ENCODE measurements around the gene GRHPR.
A peak's percentile ranks its signal among the peaks of the same experiment; 100 is the strongest.
"Not testable (repeated sequence)": the region's sequence is repeated elsewhere in the genome, so short reads cannot be mapped to it uniquely, and the experiment has no call there.

GRHPR gene

DNA sequence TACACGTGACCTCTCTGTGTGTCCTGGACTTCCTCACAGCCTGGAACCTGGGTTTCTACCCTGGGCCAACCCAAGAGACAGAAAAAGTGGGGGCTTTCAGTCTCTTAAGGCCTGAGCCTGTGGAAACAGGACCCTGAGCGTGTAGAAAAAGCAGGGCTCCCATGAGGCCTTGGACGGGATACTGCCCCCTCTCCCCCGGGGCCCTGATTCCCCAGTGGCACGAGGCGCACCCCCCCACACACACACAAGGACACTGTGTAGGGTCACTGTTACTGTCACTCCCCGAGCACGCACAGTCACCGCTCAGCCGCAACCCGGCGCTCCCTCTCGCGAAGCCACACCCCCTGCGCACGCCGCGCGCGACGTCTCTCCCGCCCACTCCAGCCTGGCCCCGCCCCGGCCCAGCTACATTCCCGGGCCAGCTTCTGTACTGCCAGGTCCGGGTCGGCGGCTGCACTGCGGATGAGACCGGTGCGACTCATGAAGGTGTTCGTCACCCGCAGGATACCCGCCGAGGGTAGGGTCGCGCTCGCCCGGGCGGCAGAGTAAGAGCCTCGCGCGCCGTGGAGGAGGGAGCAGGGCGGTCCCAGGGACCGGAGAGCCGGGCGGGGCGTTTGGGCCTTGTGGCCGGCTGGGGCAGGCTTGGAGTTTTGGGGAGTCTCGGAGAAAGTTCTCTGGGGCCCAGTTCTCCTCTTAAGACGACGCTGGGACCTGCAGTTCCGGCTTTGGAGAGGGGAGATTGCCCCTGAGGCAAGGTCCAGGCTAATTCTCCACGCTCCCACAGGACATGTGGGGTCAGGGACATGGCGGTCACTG is at the start of gene GRHPR:
TSS of gene GRHPR (plus strand) at position 408 of the 816 bp plus-strand sequence. CDS start at position 463, 55 bp downstream.
- DNase-seq = peak; percentile 84

DNA sequence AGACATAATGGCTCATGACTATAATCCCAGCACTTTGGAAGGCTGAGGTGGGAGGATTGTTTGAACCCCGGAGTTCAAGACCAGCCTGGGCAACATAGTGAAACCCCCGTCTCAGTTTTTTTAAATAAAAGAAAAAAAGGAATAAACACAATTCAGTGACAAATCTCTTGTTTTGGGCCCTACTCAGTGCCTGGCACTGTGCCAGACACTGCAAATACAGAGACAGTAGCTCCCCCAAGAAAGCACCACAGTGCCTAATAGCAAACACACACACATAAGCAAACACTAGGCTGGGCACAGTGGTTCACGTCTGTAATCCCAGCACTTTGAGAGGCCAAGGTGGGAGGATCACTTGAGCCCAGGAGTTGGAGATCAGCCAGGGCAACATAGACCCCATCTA is 49.7 kb upstream of the GRHPR start:
- no peak for DNase-seq

DNA sequence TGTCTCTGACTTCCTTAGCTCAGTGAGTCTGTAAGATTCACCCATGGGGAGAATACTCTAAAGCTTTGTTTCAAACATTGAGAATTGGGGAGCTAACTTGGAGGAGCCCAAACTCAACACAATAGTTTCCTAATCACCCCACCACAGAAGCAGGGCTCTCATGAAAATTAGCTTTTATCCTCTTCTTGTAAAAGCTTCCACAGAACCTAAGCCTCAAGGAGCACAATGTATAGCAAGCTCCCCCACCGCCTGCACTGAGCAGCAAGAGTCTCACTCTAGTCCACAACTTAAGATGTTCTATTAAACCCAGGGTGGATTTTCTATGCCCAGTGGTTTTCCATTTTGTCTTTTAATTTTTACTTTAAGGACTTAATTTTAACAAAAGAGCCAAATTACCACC is 48.9 kb upstream of the GRHPR start:
- no peak for DNase-seq

DNA sequence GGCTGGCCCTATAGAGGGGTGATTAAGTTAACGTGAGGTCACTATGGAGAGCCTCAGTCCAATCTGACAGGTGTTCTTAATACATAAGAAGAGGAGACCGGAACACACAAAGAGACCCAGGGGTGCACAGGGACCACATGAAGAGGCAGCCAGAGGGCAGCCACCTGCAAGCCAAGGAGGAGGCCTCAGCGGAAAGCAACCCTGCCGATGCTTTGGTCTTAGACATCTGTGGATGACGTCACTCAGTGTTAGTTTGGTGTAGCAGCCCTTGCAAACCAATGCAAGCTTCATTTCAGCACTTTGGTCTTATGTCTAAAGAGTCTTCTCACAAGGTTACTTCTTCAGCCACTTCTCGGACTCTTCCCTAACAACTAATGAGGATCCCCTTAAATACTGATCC is 47.6 kb upstream of the GRHPR start:
- no peak for DNase-seq

DNA sequence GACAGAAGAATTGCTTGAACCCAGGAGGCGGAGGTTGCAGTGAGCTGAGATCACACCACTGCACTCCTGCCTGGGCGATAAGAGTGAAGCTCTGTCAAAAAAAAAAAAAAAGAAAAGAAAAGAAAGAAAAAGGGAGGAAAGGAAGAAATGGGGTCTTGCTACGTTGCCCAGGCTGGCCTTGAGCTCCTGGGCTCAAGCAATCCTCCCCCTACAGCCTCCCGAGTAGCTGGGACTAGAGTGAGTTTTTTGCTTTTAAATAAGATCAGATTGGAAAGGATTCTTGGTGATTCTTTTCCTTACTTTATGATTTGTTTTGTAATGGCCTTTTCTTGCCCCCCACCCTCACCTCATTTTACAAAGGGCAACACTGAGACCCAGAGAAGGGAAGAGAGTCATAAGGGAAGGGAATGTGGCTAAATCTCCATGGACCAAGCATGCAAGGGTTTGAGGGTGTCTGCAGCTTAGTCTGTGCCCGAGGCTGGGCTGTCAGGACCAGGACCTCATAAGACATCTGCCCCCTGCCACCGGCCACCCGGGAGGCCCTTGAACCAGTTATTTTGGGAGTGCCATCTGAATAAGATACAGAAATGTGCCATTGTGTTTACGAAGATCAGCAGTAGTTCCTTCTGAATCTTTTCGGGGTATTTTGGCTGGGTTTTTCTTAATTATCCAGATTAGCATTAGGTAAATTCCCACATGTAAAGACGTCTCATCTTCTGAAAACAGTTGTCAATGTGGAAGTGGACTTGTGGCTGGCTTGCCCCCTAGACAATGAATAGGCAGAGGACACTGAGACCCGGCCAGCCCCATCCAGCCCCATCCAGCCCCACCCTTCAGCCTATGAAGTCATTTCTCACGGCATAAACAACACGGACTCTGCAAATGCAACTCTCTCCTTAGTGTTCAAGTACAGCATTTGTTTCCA is 44.5 kb upstream of the GRHPR start:
- DNase-seq = no peak

DNA sequence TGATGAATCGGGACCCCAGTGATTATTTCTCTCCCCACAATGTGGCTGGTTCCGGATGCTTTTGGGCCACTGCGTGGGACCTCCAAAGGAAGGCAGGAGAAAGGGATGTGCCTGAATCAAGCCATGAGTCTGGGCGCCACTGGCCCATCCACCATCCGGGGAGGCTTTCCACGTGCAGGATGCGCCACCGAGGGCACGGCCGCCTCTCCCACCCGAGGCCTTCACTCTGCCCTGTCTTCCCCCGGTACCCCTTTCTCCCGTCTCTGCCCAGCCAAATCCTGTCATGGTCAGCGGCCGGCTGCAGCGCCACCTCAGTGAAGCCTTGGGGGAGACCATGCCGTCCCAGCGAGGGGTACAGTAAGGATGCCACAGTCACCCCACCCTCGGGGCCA is 43.9 kb upstream of the GRHPR start:
- no peak for DNase-seq

DNA sequence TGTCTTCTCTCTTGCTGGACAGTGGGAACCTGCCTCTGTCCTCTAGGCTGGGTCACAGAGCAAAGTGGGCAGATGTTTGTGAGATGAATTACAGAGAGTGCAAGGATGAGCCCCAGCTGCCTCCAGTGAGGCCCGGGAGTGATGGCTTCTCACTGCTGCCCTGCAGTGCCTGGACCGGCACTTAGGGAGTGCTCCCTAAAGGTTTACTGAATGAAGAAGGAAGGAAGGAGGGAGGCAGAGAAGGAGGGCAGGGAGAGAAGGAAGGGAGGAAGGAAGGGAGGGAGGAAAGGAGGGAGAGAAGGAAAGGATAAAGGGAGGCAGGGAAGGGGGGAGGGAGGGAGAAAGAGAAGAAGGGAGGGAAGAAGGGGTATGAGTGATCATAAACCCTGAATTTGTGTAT is 42.7 kb upstream of the GRHPR start:
- DNase-seq = no peak

DNA sequence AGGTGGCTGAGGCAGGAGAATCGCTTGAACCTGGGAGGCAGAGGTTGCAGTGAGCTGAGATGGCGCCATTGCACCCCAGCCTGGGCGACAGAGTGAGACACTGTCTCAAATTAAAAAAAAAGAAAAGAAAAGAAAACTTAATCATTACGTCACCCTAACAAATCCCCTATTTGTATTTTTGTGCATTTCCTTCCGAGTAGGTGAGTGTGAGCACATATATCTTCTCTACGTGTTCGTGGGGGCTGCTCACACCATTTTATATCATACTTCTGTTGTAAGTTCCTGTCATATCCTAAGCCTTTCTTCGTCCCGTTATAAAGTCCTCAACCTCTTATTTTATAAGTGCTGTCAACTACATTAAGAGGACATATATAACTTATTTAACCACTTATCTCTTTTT is 41.9 kb upstream of the GRHPR start:
- no peak for DNase-seq

DNA sequence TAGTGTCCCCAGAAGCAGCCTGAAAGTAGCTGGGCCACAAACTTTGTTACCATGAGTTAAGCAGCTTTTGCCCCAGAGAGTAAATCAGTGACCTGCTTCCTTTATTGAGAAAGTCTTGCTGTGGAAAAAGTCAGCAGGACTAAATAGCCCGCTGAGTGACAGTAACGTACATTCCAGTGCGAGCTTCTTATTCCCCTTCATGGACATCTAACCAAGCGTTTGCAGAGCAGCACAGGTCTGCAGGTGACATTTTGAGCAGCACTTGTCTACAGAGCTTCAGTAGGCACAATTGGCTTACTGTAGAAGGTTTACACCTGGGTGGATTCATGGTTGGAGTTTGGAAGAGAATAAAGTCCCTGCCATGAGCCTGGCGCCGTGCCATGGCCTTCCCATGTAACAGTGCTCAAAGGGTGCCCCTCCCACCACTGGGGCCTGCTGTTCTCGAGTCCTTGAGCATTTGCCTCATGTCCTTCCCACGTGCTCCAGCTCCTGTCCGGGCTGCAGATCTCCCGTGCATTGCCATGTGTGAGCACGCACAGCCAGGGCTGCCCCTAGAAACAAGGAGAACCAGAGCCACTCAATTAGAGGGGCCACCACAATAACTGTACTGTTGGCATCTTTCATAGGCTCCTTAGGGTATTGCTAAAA is 41.3 kb upstream of the GRHPR start:
- DNase-seq = no peak

DNA sequence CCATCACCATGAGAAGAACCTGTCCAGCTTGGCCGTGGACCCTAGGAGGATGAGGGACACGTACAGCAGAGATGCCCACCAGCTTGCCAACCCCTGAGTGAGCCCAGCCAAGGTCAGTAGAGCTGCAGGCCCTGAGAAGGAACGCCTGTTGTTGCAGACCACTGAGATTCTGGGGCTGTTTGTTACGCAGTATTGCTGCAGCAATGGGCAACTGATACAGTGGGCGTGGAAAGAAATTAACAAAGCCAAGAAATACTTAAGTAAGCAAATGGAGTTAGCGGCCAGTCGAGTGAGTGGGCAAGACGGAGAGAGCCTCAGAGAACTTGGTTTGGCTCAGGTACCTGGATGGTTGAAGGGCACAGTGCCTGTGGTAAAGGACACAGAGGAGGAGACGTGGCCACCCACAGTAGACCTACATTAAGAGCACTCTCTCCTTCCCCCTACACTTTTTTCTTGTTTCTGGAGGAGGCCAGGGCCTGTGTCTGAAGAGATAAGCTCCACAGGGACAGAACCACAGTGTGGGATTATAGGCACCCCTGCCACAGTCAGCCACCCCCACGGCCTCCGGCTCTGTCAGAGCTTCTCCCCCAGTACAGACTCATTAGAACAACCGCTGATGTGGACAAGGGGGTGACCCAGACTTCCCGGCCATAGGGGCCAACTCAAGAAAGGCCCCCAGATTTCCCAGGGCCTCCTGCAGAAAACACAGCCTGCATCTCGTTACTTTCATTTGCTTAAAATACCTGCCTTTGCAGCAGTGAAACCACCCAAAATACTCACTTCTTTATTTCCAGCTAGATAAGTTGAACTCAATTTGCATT is 40.1 kb upstream of the GRHPR start:
- no peak for DNase-seq

DNA sequence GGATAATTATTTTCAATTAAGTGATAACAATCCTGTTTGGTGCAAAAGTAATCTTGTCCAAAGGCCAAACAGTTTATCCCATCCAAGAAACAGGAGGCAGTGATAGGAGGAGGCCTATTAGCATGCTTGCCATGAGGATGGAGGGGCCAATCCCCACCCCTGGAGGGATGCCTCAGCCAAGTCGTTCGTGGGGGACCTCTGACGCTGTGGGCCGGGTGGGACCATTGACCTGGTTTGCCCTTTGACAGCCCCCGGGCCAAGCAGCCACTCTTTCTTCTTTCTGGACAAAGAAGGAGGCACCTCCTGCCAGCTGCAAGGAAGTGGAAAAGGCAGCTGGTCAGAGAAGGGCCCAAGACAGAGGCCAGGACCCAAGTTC is 39.5 kb upstream of the GRHPR start:
- DNase-seq = no peak

DNA sequence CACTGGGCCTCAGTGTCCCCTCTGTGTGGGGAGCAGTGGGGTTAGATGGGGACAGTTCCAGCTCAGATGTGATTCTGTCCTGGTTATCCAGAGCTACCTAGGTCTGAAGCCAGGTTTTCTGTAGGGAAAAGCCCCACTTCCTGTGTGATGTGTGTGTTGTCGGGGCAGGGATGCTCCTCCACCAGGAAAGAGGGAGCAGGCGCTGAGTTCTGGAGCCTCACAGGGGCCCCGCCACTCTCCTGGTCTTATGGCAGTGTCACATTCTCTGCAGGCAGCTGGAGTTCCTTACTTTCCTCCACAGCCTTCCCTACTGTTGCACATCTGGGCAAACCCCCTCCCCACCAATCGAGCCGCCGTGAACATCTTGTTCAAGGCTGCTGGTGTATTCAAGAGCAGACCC is 39.1 kb upstream of the GRHPR start:
- DNase-seq = no peak

DNA sequence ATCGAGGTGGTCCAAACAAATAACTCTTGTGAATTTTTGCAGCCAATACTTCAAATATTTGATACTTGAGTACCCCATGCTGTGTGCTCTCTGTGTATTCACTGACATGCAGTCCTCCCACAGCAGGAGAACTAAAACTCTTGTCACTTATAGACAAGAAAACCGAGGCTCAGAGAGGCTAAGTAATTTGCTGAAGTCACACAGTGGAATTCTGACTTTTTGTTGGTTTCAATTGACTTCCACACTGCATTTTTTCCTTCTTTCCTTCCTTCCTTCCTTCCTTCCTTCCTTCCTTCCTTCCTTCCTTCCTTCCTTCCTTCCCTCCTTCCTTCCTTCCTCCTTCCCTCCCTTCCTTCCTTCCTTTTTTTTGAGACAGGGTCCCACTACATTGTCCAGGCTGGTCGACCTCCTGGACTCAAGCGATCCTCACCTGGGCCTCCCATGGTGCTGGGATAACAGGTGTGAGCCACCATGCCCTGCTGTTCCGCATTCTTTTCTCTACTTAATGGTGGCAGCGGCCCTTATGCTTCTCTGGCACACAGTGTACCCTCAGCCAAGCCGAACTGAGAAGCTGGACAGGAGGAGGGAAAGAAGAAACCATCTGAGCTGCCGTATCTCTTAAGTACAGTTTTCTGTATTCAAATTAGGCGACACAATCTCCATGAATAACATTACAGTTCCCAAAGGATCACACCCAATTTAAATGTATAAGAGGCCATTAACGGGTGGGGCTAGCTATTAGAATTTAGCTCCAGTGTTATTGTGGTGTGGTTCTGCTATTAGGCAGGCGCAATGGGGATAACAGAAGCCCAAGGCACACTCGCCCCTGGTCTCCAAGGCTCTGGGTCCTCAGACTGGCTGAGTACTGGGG is 38.4 kb upstream of the GRHPR start:
- DNase-seq = no peak

DNA sequence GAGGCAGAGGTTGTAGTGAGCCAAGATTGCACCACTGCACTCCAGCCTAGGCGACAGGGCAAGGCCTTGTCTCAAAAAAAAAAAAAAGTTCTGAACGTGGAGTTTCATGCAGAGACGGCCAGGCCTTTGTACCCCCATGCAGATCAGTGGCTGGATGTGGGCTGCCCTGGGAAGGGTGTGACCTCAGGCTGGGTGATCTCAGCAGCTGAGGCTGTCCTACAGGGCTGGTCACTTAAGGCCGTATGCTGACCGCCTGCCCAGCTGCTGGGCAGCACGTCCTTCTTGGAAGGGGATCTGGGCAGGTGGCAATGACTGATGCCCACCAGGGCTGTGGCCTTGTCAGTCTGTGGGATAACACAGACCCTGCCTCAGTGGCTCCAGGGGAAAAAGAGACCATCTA is 37.2 kb upstream of the GRHPR start:
- DNase-seq = no peak

DNA sequence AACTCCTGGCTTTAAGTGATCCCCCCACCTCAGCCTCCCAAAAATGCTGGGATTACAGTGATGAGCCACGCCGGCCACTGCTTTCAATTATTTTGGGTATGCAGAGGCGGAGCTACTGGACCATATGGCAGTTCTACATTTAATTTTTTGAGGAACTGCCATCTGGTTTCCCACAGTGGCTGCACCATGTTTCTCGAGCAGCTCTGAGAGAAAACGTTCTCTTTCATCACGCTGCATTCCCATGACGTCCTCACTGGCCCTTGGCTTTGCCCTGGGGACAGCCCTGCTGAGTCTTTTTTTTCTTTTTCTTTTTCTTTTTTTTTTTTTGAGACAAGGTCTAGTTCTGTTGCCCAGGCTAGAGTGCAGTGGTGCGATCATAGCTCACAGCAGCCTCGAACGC is 35.5 kb upstream of the GRHPR start:
- DNase-seq = no peak

DNA sequence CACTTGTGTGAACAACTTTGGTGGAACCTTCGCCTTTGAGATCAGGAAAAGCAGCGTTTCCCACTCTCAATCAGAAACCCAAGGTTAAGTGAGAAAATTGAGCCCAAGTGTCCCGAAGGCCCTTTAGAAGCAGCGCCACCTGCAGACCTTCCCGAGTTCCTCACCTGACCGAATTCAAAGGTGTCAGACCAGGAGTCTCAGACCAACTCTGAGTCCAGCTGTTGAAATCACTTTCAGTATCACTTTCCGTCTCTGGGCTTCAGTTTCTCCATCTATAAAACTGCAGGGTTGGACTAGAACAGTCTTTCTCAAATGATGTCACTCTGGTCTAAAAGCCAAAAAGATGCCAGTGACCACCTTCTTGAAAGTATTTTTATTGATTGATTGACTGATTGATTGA is 31.7 kb upstream of the GRHPR start:
- DNase-seq = peak; percentile 9

DNA sequence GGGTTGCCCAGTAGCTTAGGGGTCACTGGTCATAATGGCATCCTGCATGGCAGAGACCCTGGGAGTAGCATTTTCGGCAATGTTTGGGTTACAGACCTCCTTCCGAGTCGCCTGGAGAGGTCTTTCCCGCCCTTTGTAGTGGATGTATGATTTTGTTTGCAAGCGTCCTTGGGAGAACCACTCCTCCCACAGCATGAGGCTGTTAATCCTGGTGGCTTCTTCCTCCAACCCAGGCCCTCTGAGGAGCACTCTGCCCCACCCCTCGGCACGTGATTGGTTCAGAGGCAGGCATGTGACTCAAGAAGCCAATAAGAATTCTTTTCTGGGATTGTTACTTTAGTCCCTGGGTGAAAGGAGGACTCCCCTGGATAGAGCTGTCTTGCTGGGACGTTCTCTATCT is 30.2 kb upstream of the GRHPR start:
- no peak for DNase-seq

DNA sequence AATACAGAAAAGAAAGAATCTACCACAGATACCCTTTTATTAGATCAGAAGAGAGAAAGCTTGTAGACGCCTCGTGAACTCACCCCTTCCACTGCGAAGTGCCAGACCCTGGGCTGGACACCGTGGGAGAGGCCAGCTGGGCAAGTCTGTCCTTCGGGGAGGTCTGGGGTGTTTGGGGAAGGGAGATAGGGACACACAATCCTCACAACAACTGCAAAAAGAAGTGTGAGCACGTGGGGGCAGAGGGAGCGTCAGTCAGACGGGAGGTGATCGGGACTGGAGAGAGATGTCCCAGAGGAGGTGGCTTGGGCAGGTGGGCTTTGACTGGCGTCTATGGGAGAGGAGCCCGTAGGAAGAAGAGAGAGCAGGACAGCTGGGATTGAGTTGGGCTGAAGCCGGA is 27.3 kb upstream of the GRHPR start:
- no peak for DNase-seq

DNA sequence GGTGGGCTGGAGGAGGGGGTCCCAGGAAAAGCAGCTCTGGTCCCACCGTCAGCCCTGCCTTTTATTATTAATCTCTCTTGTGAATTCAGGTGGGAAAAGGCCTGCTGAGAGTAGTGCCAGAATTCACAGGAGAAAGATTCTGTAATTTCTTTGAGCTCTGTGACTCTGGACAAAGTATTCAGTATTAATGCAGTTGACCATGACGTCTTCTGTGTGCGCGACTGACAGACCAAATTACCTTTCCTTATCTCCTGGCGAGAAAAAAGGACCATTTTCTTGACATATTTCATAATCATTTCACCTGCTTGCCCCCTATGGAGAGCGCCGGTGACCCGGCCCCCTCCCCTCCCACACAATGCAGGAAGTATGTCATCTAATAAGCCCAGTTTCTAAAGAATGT is 26.8 kb upstream of the GRHPR start:
- DNase-seq = no peak

DNA sequence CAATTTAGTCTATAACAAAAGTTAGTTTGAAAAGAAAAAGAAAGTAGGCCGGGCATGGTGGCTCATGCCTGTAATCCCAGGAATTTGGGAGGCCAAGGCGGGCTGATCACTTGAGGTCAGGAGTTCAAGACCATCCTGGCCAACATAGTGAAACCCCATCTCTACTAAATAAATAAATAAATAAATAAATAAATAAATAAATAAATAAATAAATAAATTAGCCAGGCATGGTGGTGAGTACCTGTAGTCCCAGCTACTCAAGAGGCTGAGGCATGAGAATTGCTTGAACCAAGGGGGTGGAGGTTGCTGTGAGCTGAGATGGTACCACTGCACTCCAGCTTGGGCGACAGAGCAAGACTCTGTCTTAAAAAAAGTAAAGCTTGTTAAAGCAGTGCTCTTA is 24.5 kb upstream of the GRHPR start:
- DNase-seq = not testable (repeated sequence)

DNA sequence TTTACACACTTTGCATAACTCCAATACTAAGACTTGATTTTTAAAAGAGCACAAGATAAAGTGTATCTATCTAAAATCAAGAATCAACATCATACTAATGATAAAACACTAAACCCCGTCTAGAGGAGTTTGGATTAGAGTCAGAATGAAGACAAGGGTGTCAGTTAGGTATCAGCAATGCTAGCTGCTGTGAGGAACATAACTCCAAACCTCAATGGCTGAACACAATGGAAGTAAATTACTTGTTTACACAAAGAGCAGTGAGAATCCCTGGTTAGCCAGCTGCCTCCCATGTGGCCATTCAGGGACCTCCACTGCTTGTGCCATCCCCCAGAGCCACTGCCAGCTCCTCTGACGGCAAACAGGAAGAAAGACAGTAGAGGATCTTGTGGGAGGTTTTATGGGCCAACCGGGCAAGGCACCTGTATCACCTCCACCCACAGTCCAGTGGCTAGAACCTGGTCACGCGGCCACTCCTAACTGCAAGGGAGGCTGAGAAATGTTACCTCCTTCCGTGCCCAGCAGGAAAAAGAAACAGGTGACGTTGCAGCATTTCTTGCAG is 24.0 kb upstream of the GRHPR start:
- no peak for DNase-seq
